NT2/D1 (cell line): ENCODE results near the gene EPHA1.

ENCODE experiments used
- YY1 ChIP-seq: IDR thresholded peaks from 2 replicates; pipeline ENCODE4 v1.6.1; 2011; ENCODE audit not compliant: insufficient read length, insufficient read depth
- ZNF274 ChIP-seq: IDR thresholded peaks from 2 replicates; pipeline ENCODE4 v1.6.1; 2011; ENCODE audit warnings: mild to moderate bottlenecking, low read depth, low read length

GRCh38 chr7:143395187-143396149 is 13.2 kb downstream of the EPHA1 start:
- TF ChIP-seq YY1 (no peak), ZNF274 (no peak)
